Measurements from ENCODE around the gene ST7. TPM values are rescaled to one million over a fixed set of nuclear protein-coding genes. Genes with fewer than 3 reads are reported as not detected.

The ST7 gene
- total and polyA plus RNA-seq, 2 donors (not counting 3 experiments of a cell fraction or from before 2014, with no cell fraction given), result 18.6 to 24.9 TPM

DNA sequence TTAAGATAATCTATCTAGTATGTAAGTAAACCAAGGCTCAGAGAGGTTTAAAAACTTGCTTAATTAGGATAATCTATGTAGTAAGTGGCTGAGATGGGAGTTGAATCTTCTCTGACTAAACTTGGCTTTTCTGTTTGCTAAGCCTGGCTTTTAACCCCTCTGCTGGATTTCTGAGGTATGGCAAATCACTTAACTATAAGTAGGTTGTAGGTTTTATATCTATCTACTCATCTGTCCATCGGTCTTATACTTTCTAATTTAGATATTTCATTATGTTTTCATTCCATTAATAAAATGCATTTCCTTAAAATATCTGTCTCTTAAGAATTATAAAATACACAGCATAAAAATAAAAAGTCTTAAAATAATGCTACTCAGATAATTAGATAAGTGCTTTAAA is 59.4 kb downstream of the ST7 start:
- no peaks in the 10 kb centered on the region for H3K36me3 ChIP-seq (ENCODE audit: control insufficient read depth in 2 of 2, extremely low read depth in 1 of 2, insufficient read depth in 2 of 2, low read length in 2 of 2)
- dilution Hi-C loops (cut with MboI; ENCODE audit: extremely low pct_ligation_motif_present, low sequenced_read_pairs) (no loop called here), intact Hi-C loops (cut with micrococcal nuclease) (no loop called here)
- H3K4me1 ChIP-seq (ENCODE audit: control insufficient read depth, extremely low read depth, insufficient read depth, low read length), result peaks cover 5% of the 10 kb centered on the region
- H4K20me1 ChIP-seq (replicated peaks; ENCODE audit: control insufficient read depth, extremely low read depth, insufficient read depth, low read length), result no peaks in the 10 kb centered on the region
- CTCF ChIA-PET, result interaction anchor here (0.8 to 9.0 kb wide), 8 partner anchors 10 to 115 kb away, joined by 3 to 141 read pairs (median 4); no protein-coding TSS in a partner anchor
- POLR2A ChIA-PET, result no interaction called here
- no peak overlapping the region for H3K4me3 ChIP-seq (replicated peaks in 1 of 3; ENCODE audit: insufficient read depth in 1 of 3, low read depth in 1 of 3, low read length in 3 of 3)
- H2AFZ ChIP-seq (ENCODE audit: low read depth, low read length), result no peak overlapping the region
- FAIRE-seq, result peak; percentile 15
- H3K9ac ChIP-seq (replicated peaks; ENCODE audit: extremely low read depth, insufficient read depth, low read length), result no peak overlapping the region
- H3K4me2 ChIP-seq (ENCODE audit: insufficient read depth, low read length), result no peak overlapping the region
- no TSS peak for BruUV-seq (replicated peaks)
- no peaks in the 10 kb centered on the region for H3K9me3 ChIP-seq (replicated peaks; ENCODE audit: control insufficient read depth, insufficient read depth, low read length)
- DNase-seq (ENCODE audit: low read depth, low spot score), result peak; percentile 54
- H3K27ac ChIP-seq (ENCODE audit: insufficient read depth, low read depth, low read length), result no peak overlapping the region
- peaks cover 3% of the 10 kb centered on the region for H3K79me2 ChIP-seq (ENCODE audit: control insufficient read depth, insufficient read depth, low read length)
- no peaks in the 10 kb centered on the region for H3K27me3 ChIP-seq (ENCODE audit: control insufficient read depth in 2 of 2, insufficient read depth in 2 of 2, low read length in 2 of 2)
- H3K9me1 ChIP-seq (replicated peaks; ENCODE audit: control insufficient read depth, extremely low read depth, insufficient read depth, low read length), result no peaks in the 10 kb centered on the region
- TF ChIP-seq, protein P1, sequence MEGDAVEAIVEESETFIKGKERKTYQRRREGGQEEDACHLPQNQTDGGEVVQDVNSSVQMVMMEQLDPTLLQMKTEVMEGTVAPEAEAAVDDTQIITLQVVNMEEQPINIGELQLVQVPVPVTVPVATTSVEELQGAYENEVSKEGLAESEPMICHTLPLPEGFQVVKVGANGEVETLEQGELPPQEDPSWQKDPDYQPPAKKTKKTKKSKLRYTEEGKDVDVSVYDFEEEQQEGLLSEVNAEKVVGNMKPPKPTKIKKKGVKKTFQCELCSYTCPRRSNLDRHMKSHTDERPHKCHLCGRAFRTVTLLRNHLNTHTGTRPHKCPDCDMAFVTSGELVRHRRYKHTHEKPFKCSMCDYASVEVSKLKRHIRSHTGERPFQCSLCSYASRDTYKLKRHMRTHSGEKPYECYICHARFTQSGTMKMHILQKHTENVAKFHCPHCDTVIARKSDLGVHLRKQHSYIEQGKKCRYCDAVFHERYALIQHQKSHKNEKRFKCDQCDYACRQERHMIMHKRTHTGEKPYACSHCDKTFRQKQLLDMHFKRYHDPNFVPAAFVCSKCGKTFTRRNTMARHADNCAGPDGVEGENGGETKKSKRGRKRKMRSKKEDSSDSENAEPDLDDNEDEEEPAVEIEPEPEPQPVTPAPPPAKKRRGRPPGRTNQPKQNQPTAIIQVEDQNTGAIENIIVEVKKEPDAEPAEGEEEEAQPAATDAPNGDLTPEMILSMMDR (IDR thresholded peaks at IDR 0.05; ENCODE audit: extremely low read depth in 1 of 2, insufficient read depth in 1 of 2, low read depth in 1 of 2, low read length in 2 of 2), result peak; percentile 6 to 30
- TF ChIP-seq POLR2A (IDR thresholded peaks at IDR 0.05; ENCODE audit: low read depth, low read length), result no peak

DNA sequence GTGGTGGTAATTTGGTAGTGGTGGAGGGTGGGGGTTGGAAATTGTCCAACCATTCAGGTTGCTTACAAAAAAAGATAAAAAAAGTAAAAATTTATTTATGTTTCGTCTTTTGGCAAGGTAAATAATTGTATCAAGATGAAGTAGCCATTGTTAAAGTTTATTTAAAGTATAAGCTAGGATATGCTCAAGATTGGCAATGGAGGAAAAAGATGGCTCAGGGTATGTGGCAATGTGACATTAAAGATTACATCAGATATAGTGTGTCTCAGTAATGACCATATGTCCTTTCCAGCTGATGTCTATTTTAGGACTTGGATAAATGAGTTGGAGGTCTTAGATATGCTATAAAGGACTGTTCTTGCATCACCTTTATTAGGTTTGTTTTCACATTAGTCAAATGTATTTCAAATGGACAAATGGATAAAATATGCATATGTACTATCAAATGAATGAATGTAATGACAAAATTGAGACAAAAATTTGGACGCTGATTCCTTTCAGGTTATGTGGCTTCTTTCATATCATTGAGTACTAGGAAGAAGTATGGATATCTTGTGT is 60.9 kb downstream of the ST7 start:
- no peaks in the 10 kb centered on the region for H3K9me1 ChIP-seq (replicated peaks; ENCODE audit: control insufficient read depth, extremely low read depth, insufficient read depth, low read length)
- H3K9ac ChIP-seq (replicated peaks; ENCODE audit: extremely low read depth, insufficient read depth, low read length), result no peak overlapping the region
- BruUV-seq (replicated peaks), result no TSS peak
- H3K79me2 ChIP-seq (ENCODE audit: control insufficient read depth, insufficient read depth, low read length), result peaks cover 3% of the 10 kb centered on the region
- H3K4me3 ChIP-seq (replicated peaks in 1 of 3; ENCODE audit: insufficient read depth in 1 of 3, low read depth in 1 of 3, low read length in 3 of 3), result no peak overlapping the region
- peaks cover 5% of the 10 kb centered on the region for H3K4me1 ChIP-seq (ENCODE audit: control insufficient read depth, extremely low read depth, insufficient read depth, low read length)
- dilution Hi-C loops (cut with MboI; ENCODE audit: extremely low pct_ligation_motif_present, low sequenced_read_pairs) (no loop called here), intact Hi-C loops (cut with micrococcal nuclease) (no loop called here)
- H3K27me3 ChIP-seq (ENCODE audit: control insufficient read depth in 2 of 2, insufficient read depth in 2 of 2, low read length in 2 of 2), result no peaks in the 10 kb centered on the region
- no peak for TF ChIP-seq EZH2 (IDR thresholded peaks at IDR 0.05; ENCODE audit: borderline replicate concordance, low read depth, low read length, severe bottlenecking)
- TF ChIP-seq MYC (IDR thresholded peaks at IDR 0.05; ENCODE audit: low read depth, low read length), result no peak
- TF ChIP-seq GATA2 (IDR thresholded peaks at IDR 0.05; ENCODE audit: insufficient read depth, insufficient read length, low read depth, low read length), result no peak
- TF ChIP-seq FOS (IDR thresholded peaks at IDR 0.05; ENCODE audit: borderline replicate concordance, insufficient read depth, low read length), result no peak
- no peak for TF ChIP-seq POLR2AphosphoS5 (IDR thresholded peaks at IDR 0.05; ENCODE audit: insufficient read depth, low read depth, low read length)
- TF ChIP-seq, protein P1 (IDR thresholded peaks at IDR 0.05; ENCODE audit: extremely low read depth in 1 of 2, insufficient read depth in 1 of 2, low read depth in 1 of 2, low read length in 2 of 2), result no peak
- no peak for TF ChIP-seq JUN (IDR thresholded peaks at IDR 0.05; ENCODE audit: borderline replicate concordance, insufficient read depth, insufficient read length, low read depth)
- TF ChIP-seq, protein P2, sequence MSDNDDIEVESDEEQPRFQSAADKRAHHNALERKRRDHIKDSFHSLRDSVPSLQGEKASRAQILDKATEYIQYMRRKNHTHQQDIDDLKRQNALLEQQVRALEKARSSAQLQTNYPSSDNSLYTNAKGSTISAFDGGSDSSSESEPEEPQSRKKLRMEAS (IDR thresholded peaks at IDR 0.05; ENCODE audit: insufficient read depth, insufficient read length), result no peak
- no peak for TF ChIP-seq POLR2A (IDR thresholded peaks at IDR 0.05; ENCODE audit: low read depth, low read length)
- FAIRE-seq (no peak), DNase-seq (ENCODE audit: low read depth, low spot score) (no peak)
- ChIA-PET POLR2A (no interaction called here), CTCF (interaction anchor here (1.0 to 9.0 kb wide), 4 partner anchors 10 to 113 kb away, joined by 3 to 141 read pairs (median 12); no protein-coding TSS in a partner anchor)
- peak overlapping the region; percentile 8 for H3K4me2 ChIP-seq (ENCODE audit: insufficient read depth, low read length)
- no peaks in the 10 kb centered on the region for H4K20me1 ChIP-seq (replicated peaks; ENCODE audit: control insufficient read depth, extremely low read depth, insufficient read depth, low read length)
- no peaks in the 10 kb centered on the region for H3K36me3 ChIP-seq (ENCODE audit: control insufficient read depth in 2 of 2, extremely low read depth in 1 of 2, insufficient read depth in 2 of 2, low read length in 2 of 2)
- no peaks in the 10 kb centered on the region for H3K9me3 ChIP-seq (replicated peaks; ENCODE audit: control insufficient read depth, insufficient read depth, low read length)
- H2AFZ ChIP-seq (ENCODE audit: low read depth, low read length), result no peak overlapping the region
- H3K27ac ChIP-seq (ENCODE audit: insufficient read depth, low read depth, low read length), result no peak overlapping the region

Measured in endothelial cell of umbilical vein (primary cell).